HG03175 (cell line): ENCODE measurements around the gene POU3F3.

Source experiments
- ATAC-seq: cut with Tn5 transposase; IDR thresholded peaks from one replicate; pipeline ENCODE4 v1.9.1; 2021; ENCODE audit warnings: mild to moderate bottlenecking, moderate library complexity; ENCODE audit not compliant: unreplicated experiment

The POU3F3 gene

GRCh38 chr2:104872866-104873688, 19.2 kb downstream of the POU3F3 start:
- ATAC-seq: peak; percentile 89

GRCh38 chr2:104873689-104874054, 19.8 kb downstream of the POU3F3 start:
- ATAC-seq: peak; percentile 10

- no peak for ATAC-seq
Observed at GRCh38 chr2:104874230-104874629, 20.3 kb downstream of the POU3F3 start.

GRCh38 chr2:104875262-104875661, 21.3 kb downstream of the POU3F3 start:
- no peak for ATAC-seq

GRCh38 chr2:104876606-104877570, 23.0 kb downstream of the POU3F3 start:
- ATAC-seq: no peak

GRCh38 chr2:104878863-104879512, 25.1 kb downstream of the POU3F3 start:
- no peak for ATAC-seq

- ATAC-seq: no peak
Observed at GRCh38 chr2:104880076-104880475, 26.2 kb downstream of the POU3F3 start.

- no peak for ATAC-seq
Observed at GRCh38 chr2:104883357-104883756, 29.4 kb downstream of the POU3F3 start.

- no peak for ATAC-seq
Observed at GRCh38 chr2:104885119-104885782, 31.3 kb downstream of the POU3F3 start.

GRCh38 chr2:104887676-104888075, 33.8 kb downstream of the POU3F3 start:
- ATAC-seq: no peak

GRCh38 chr2:104888489-104889258, 34.8 kb downstream of the POU3F3 start:
- ATAC-seq: peak; percentile 44

GRCh38 chr2:104889291-104889959, 35.5 kb downstream of the POU3F3 start:
- ATAC-seq: peak; percentile 52

GRCh38 chr2:104889960-104890684, 36.2 kb downstream of the POU3F3 start:
- ATAC-seq: no peak

- no peak for ATAC-seq
Observed at GRCh38 chr2:104890685-104891069, 36.8 kb downstream of the POU3F3 start.

- no peak for ATAC-seq
Observed at GRCh38 chr2:104891145-104891544, 37.2 kb downstream of the POU3F3 start.

- ATAC-seq: no peak
Observed at GRCh38 chr2:104896446-104896845, 42.5 kb downstream of the POU3F3 start.

GRCh38 chr2:104897515-104898184, 43.7 kb downstream of the POU3F3 start:
- ATAC-seq: no peak

GRCh38 chr2:104900608-104901007, 46.7 kb downstream of the POU3F3 start:
- ATAC-seq: no peak
